Retinal pigment epithelial cell (primary cell): ENCODE data around the gene RPS21.
"Not testable (repeated sequence)": the region's sequence is repeated elsewhere in the genome, so short reads cannot be mapped to it uniquely, and the experiment has no call there.

Experiments
- DNase-seq: peaks from one replicate; pipeline ENCODE4 v3.0.0-alpha.2; 2010; ENCODE audit warnings: low read depth
- H3K4me3 ChIP-seq: 2 replicates; pipeline ENCODE4 v1.5.1; 2011; ENCODE audit warnings: mild to moderate bottlenecking, low read length, control low read depth, moderate library complexity
- TF ChIP-seq, protein P1 (sequence below): conservative IDR thresholded peaks from 2 replicates; pipeline ENCODE4 v1.5.1; 2011; ENCODE audit warnings: low read depth, low read length, control low read depth, inconsistent platforms

Gene RPS21

DNA sequence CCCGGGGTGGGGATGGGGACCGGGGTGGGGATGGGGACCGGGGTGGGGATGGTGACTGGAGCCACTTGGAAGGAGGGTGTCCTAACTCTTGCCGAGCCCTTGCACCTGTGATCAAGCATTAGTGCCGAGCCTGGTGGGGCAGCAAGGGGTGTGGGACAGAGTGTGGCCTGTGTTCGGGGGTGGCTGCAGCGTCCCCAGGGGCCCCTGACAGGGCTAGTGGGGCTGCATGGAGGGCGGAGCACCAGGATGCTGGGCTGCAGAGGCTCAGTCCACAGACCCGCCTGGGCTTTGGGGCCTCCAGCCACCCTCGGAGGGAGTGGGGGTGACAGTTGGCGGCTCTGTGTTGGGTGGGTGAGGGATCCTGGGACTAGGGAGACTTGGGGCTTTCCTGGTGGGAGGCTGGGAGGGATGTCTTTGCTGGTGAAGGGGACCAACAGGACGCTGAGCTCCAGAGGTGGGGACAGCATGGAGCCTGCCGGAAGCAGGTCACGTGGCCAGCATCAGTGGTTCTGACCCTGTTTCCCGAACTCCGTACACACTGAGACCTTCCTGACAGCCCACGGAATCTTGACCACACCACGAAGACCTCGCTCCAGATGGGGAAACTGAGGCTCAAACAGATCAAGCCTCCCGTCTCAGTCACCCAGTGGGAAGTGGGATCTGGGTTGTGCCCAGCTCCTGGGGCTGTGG lies 35.9 kb downstream of the RPS21 start:
- no peak overlapping the region for H3K4me3 ChIP-seq
- TF ChIP-seq, protein P1, sequence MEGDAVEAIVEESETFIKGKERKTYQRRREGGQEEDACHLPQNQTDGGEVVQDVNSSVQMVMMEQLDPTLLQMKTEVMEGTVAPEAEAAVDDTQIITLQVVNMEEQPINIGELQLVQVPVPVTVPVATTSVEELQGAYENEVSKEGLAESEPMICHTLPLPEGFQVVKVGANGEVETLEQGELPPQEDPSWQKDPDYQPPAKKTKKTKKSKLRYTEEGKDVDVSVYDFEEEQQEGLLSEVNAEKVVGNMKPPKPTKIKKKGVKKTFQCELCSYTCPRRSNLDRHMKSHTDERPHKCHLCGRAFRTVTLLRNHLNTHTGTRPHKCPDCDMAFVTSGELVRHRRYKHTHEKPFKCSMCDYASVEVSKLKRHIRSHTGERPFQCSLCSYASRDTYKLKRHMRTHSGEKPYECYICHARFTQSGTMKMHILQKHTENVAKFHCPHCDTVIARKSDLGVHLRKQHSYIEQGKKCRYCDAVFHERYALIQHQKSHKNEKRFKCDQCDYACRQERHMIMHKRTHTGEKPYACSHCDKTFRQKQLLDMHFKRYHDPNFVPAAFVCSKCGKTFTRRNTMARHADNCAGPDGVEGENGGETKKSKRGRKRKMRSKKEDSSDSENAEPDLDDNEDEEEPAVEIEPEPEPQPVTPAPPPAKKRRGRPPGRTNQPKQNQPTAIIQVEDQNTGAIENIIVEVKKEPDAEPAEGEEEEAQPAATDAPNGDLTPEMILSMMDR: no peak
- DNase-seq: no peak

DNA sequence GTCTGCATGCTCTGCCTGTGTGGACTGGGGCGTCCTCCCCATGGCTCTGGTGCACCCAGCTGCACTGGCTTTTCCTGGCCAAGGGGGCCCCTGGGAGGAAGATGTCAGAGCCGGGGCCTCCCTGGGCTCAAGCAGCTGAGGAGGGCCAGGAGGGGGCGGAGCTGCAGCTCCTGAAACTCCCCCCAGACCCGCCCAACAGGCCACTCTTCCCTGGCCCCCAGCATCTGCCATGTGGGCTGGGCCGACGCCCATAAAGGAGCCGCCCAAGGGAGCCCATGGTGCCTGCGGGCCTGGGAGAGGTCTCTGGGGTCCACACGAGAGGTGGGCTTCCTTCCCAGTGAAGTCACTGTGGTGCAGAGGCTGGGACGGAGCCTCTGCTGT lies 36.4 kb downstream of the RPS21 start:
- no peak overlapping the region for H3K4me3 ChIP-seq
- TF ChIP-seq, protein P1: no peak
- no peak for DNase-seq

DNA sequence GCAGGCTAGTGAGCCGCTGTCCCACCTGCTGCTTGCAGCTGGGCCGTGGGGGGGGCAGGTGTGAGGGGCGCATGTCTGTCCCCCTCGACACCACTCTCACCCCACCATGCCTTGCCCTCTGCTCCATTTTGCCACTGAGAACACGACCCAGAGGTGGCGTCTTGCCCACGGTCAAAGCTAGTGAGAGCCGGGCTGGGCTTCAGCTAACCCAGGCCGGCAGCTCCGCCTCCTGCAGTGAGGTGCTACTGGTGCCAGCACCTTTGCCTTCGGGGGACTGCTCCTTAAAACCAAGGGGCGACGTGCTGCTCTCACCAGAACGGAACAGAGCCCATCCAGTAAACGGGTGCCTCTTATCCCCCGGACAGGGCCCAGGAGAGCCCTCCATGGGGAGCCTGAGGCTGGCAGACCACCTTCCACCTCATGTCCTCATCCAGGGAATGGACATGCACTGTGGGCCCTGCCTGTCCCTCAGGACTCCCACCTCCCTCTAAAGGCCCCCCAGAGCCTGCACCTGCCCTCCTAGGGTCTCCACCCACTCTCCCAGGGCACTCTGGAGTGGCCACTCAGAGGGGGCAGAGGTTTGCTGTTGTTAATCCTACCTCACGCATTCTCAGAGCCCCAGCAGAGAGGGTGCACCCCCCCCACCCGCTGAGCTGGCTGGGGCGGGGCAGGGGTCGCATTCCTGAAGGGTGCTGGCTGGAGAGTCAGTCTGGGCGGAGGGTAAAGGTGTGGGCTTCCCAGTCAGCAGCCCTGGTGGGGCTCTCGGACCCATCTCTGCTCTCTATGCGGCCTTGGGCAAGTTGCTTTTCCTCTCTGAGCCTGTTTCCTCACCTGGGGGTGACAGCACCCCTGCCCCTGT lies 37.6 kb downstream of the RPS21 start:
- TF ChIP-seq, protein P1: no peak
- no peak overlapping the region for H3K4me3 ChIP-seq
- DNase-seq: no peak

DNA sequence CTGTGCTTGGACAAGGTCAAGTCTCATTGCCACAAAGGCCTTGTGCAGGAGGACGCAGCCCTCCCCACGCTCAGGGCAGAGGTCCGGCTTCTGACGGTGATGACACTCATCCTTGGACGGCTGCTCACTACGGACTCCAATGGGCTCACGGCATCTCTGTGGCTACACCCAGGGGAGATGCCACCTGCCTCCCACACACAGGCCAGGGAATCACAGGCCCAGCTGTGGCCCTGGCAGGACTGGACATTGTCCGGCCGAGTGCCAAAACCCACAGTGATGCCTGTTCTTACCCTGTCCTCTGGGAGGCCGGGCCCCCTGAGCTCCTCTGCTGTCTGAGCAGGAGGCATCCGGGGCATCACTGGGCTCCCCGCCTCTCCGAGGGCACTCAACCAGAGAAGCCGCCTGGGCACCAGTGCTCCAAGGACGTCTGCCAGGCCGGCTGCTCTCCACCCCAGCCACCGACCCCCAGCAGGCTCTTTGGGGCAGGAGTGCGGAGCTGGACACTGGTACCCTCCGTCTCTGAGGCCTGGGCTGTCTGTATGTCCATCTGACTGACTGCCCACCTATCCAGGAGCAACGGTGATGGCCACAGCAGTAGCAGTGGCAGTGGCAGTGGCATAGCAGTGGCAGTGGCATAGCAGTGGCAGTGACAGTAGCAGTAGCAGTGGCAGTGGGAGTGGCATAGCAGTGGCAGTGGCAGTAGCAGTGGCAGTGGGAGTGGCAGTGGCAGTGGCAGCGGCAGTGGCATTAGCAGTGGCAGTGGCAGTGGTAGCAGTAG lies 38.6 kb downstream of the RPS21 start:
- H3K4me3 ChIP-seq: no peak overlapping the region
- DNase-seq: no peak
- TF ChIP-seq, protein P1: no peak

DNA sequence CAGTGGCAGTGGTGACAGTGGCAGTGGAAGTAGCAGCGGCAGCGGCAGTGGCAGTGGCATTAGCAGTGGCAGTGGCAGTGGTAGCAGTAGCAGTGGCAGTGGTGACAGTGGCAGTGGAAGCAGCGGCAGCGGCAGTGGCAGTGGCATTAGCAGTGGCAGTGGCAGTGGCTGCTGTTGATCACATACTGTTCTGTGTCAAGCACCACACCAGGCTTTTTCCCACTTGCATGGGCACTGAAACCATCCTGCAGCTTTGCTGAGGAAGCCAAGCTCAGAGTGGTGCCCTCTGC lies 39.1 kb downstream of the RPS21 start:
- H3K4me3 ChIP-seq, DNase-seq: not testable (repeated sequence)

DNA sequence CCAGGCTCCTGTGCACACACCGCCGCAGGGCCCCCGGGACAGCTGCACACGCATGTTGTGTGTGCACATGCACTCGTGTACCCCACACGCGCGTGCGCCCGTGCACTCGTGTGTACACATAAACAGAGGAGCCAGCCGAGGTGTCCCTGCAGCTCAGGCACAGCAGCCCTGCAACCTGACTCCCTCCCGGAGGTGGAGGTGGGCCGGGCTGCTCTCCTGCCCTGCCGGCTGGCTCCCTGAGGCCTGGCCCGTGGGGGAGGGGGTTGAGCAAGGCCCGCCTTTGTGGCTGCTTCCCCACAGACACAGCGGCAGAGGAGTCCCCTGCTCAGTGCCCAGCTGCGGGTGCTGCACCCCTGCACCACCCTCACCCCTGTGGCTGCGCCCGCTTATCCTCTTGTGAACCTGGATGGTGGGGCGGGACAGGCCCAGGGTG lies 39.8 kb downstream of the RPS21 start:
- H3K4me3 ChIP-seq: no peak overlapping the region
- TF ChIP-seq, protein P1: no peak
- DNase-seq: no peak

DNA sequence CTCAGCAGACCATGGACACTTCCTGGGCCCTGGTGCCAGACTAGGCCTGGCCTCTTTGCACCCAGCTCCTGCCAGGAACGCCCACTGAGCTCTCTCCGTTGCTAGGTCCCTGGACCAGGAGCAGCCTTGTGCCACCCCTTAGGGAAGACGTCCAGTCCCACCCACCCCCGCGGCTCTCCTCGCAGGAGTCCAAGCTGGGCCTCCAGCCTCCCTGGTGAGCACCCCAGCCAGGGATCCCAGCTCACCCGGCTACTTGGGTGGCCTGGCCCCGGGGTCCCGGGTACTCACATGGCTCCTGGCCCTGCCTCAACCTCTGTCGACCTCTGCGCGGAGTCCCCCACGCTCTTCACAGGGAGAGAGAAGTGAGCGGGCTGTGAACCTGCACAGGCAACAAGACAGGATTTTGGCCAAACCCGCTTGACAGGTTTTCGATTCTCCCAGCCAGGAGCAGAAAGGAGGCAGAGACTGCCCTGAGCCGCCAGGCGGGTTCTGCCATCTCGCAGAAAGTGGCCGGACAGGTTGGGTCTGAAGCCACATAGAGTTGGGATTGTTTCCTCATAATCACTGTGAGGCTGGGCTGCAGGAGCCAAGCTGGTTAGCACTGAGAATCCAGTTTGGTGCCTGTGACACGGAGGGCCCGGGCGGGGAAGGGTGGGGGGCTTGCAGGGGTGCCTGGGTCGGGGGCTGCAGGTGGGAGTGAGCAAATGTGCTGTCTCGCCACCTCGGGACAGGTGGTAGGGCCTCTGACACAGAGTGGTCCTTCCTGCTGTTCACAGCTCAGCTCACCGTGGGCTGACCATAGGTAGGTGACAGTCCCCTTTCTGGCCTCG lies 40.5 kb downstream of the RPS21 start, which contains the start of gene RBBP8NL:
RBBP8NL (minus strand) TSS at position 368 of the 830 bp plus-strand sequence. CDS start 7,892 bp downstream, outside the sequence.
- TF ChIP-seq, protein P1: no peak
- no peak for DNase-seq
- no peak within 1 kb of the TSS for H3K4me3 ChIP-seq
